ENCODE data around the gene SLC18A3. TPM values are rescaled to one million over a fixed set of nuclear protein-coding genes. Genes with fewer than 3 reads are reported as not detected.

The SLC18A3 gene
- total and polyA plus RNA-seq, 5 donors from 2014 or later: not detected

DNA sequence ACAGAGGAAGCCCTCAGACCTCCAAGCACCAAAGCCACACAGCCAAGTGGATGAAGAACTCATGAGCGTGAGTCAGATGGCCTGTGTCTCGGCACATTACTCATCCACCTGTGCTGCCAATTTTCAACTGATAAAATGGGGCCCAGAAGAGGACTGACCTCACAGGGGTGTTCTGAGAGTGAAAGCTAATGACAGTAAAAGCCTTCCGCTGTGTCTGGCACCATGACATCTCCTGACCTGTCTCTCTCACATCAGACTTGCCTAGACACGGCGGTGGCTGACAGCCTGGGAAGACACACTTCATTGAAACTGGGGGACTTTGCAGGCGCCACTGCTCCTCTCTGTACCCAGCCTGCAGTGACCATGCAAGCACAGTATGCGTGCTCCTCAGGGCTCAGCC, 8.3 kb upstream of the SLC18A3 start:
- no peak for DNase-seq
- Histone ChIP-seq H3K9me3 (ENCODE audit: control insufficient read depth in 2 of 2, low read length in 2 of 2) (no peaks in the 10 kb centered on the region), H3K4me3 (ENCODE audit: low read depth, low read length) (no peak overlapping the region), H3K27me3 (ENCODE audit: control insufficient read depth, insufficient read depth, low read length) (no peaks in the 10 kb centered on the region), H3K36me3 (ENCODE audit: control insufficient read depth, insufficient read depth, low read length) (no peaks in the 10 kb centered on the region), H3K27ac (ENCODE audit: insufficient read depth, low read length, poor library complexity, severe bottlenecking) (no peak overlapping the region), H3K4me1 (ENCODE audit: control insufficient read depth, insufficient read depth, low read length, poor library complexity, severe bottlenecking) (no peaks in the 10 kb centered on the region)
- H3K36me3 Mint-ChIP-seq: no peaks in the 10 kb centered on the region
- ATAC-seq (ENCODE audit: low read depth in 2 of 2): no peak
- H3K27ac Mint-ChIP-seq: no peak overlapping the region
- H3K4me3 Mint-ChIP-seq: no peak overlapping the region
- H3K9me3 Mint-ChIP-seq: peaks cover 0 to 4% (median 2%) of the 10 kb centered on the region in 7 donors
- H3K4me1 Mint-ChIP-seq: peaks cover 0 to 8% (median 2%) of the 10 kb centered on the region in 4 donors
- peaks cover 39% of the 10 kb centered on the region for H3K27me3 Mint-ChIP-seq

DNA sequence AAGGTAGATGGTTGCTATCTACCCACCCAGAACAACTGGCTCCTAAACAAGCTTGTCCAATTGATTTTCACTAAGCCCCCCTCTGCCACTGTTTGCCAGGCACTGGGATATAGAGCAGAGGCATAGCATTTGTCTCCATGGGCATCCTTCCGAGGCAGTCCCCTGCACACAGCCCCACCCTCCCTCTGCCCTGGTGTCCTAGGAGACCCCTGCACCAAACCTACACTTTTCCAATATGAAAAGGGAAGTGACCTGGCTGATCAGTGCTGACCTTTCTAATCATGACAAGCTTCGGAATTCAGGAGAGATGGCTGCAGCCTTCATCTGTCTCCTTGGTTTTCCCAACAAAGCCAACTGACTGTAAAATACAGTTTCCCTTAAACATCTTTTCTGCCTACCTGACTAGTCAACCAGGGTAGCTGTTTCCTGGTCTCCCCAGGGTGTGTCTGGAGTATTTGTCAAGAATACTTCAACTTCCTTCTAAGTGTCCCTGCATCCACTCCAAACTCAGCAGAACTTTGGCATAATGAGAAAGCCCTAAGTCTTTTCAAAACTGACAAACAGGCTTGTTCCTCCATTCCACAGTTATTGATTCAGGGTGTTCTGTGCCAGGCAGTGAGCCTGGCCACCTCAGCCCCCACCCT, 7.6 kb upstream of the SLC18A3 start:
- DNase-seq (no peak), ATAC-seq (ENCODE audit: low read depth in 2 of 2) (no peak)
- H3K27ac Mint-ChIP-seq: peak overlapping the region in 1 of 3 donors; percentile 63
- no peak overlapping the region for H3K4me3 Mint-ChIP-seq
- H3K36me3 Mint-ChIP-seq: no peaks in the 10 kb centered on the region
- Histone ChIP-seq H3K27ac (ENCODE audit: insufficient read depth, low read length, poor library complexity, severe bottlenecking) (no peak overlapping the region), H3K4me3 (ENCODE audit: low read depth, low read length) (no peak overlapping the region), H3K27me3 (ENCODE audit: control insufficient read depth, insufficient read depth, low read length) (no peaks in the 10 kb centered on the region), H3K36me3 (ENCODE audit: control insufficient read depth, insufficient read depth, low read length) (no peaks in the 10 kb centered on the region), H3K9me3 (ENCODE audit: control insufficient read depth in 2 of 2, low read length in 2 of 2) (no peaks in the 10 kb centered on the region), H3K4me1 (ENCODE audit: control insufficient read depth, insufficient read depth, low read length, poor library complexity, severe bottlenecking) (no peaks in the 10 kb centered on the region)
- H3K9me3 Mint-ChIP-seq: peaks cover 0 to 4% (median 2%) of the 10 kb centered on the region in 7 donors
- peaks cover 45% of the 10 kb centered on the region for H3K27me3 Mint-ChIP-seq
- peaks cover 0 to 9% (median 2%) of the 10 kb centered on the region in 4 donors for H3K4me1 Mint-ChIP-seq

DNA sequence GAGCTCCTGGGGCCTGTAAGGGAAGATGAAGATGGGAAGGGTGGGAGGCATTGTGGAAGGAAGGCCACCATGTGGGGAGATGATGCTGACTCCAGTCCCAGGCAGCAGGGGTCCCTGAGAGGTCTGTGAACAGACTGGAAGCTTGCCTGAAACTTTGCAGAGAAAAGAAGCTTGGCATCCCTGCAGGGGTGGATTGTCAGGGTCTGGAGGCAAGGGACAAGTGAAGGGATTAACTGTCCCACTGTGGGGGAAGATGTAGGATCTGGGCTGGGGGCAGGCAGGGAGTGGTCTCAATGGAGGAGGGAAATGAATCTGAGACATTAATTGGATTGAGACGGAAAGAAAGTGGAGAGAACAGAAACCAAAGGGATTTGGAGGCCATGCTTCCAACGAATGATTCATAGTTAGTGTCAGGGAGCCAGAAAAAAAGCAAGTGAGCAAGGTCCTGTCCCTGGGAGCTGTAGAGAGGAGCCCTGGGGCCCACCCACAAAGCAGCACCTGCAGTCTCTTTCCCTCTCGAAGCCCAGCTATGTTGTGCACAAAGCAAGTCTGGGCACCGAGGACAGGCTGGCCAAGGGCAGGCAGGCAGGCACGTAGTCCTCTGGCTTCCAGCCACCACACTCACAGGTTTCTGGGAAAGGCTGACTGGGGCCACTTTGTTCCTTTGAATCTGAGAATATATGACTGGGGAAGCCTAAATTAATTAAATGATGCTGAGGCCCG, 4.7 kb upstream of the SLC18A3 start:
- peaks cover 5% of the 10 kb centered on the region for H3K27me3 ChIP-seq (ENCODE audit: control insufficient read depth, insufficient read depth, low read length)
- H3K27ac Mint-ChIP-seq: no peak overlapping the region
- H3K9me3 Mint-ChIP-seq: peaks cover 0 to 4% (median 3%) of the 10 kb centered on the region in 7 donors
- H3K36me3 ChIP-seq (ENCODE audit: control insufficient read depth, insufficient read depth, low read length): no peaks in the 10 kb centered on the region
- no peaks in the 10 kb centered on the region for H3K9me3 ChIP-seq (ENCODE audit: control insufficient read depth in 2 of 2, low read length in 2 of 2)
- H3K36me3 Mint-ChIP-seq: no peaks in the 10 kb centered on the region
- DNase-seq (no peak), ATAC-seq (ENCODE audit: low read depth in 2 of 2) (no peak)
- peak overlapping the region in 1 of 4 donors; percentile 49 for H3K4me3 Mint-ChIP-seq
- H3K4me3 ChIP-seq (ENCODE audit: low read depth, low read length): no peak overlapping the region
- no peak overlapping the region for H3K27ac ChIP-seq (ENCODE audit: insufficient read depth, low read length, poor library complexity, severe bottlenecking)
- H3K4me1 Mint-ChIP-seq: peaks cover 0 to 9% (median 3%) of the 10 kb centered on the region in 4 donors
- H3K27me3 Mint-ChIP-seq: peaks cover 56% of the 10 kb centered on the region
- no peaks in the 10 kb centered on the region for H3K4me1 ChIP-seq (ENCODE audit: control insufficient read depth, insufficient read depth, low read length, poor library complexity, severe bottlenecking)

DNA sequence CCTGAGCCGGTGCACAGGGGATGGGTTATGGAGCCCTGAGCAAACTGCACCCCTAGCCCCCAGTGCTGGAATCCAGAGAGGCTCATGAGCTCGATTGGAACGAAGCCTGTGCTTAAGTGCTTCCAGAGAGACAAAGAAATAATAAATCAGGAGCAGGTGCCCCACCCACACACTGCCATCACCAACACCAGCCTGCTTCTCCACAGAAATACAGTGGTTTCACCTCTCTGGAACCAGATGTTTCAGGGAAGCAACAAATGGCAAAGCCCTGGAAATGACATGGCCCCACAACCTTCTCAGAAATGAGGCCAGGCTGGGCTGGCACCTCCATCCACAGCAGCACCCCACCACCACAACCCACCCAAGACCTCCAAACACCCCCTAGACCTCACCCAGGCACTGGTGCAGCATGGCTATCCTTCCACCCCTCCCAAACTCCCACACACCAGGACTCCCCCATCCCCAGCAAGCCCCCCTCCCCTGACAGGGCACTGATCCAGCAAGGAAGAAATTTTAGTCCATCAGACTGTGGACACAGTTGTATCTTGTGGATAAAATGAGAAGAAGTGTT, 4.1 kb upstream of the SLC18A3 start:
- H3K4me3 Mint-ChIP-seq: peak overlapping the region in 1 of 4 donors; percentile 49
- Histone ChIP-seq H3K9me3 (ENCODE audit: control insufficient read depth in 2 of 2, low read length in 2 of 2) (no peaks in the 10 kb centered on the region), H3K4me3 (ENCODE audit: low read depth, low read length) (no peak overlapping the region), H3K27me3 (ENCODE audit: control insufficient read depth, insufficient read depth, low read length) (peaks cover 5% of the 10 kb centered on the region), H3K36me3 (ENCODE audit: control insufficient read depth, insufficient read depth, low read length) (no peaks in the 10 kb centered on the region), H3K4me1 (ENCODE audit: control insufficient read depth, insufficient read depth, low read length, poor library complexity, severe bottlenecking) (no peaks in the 10 kb centered on the region), H3K27ac (ENCODE audit: insufficient read depth, low read length, poor library complexity, severe bottlenecking) (no peak overlapping the region)
- H3K36me3 Mint-ChIP-seq: no peaks in the 10 kb centered on the region
- no peak overlapping the region for H3K27ac Mint-ChIP-seq
- peaks cover 0 to 9% (median 3%) of the 10 kb centered on the region in 4 donors for H3K4me1 Mint-ChIP-seq
- DNase-seq (no peak), ATAC-seq (ENCODE audit: low read depth in 2 of 2) (no peak)
- peaks cover 53% of the 10 kb centered on the region for H3K27me3 Mint-ChIP-seq
- peaks cover 0 to 5% (median 3%) of the 10 kb centered on the region in 7 donors for H3K9me3 Mint-ChIP-seq

DNA sequence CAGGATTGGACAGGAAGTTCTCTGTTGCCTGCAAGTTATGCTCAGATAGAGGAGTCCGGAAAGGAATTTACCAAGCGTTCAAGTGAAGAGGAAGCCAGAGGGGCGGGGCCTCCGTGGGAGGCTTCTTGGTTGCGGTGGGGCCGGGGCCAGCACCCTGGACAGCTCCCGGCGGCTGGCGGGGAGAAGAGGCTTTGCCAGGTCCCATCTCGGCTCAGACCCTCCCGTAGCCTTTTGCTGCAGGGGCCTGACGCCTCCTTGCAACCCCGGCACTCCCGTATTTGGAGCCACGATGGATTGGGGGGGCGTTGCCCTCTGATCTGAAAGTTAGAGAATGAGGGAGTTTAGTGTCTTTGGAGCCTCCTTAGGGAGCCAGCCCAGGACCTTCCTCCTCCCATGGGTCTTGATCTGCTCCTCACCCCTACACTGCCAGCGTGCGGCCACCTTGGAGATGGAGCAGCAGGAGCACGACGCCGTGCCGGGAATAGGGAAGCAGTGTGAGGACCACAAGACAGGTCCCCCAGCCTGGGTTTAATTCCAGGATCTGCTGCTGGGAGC, 3.1 kb upstream of the SLC18A3 start:
- peak overlapping the region in 1 of 3 donors; percentile 74 for H3K27ac Mint-ChIP-seq

DNA sequence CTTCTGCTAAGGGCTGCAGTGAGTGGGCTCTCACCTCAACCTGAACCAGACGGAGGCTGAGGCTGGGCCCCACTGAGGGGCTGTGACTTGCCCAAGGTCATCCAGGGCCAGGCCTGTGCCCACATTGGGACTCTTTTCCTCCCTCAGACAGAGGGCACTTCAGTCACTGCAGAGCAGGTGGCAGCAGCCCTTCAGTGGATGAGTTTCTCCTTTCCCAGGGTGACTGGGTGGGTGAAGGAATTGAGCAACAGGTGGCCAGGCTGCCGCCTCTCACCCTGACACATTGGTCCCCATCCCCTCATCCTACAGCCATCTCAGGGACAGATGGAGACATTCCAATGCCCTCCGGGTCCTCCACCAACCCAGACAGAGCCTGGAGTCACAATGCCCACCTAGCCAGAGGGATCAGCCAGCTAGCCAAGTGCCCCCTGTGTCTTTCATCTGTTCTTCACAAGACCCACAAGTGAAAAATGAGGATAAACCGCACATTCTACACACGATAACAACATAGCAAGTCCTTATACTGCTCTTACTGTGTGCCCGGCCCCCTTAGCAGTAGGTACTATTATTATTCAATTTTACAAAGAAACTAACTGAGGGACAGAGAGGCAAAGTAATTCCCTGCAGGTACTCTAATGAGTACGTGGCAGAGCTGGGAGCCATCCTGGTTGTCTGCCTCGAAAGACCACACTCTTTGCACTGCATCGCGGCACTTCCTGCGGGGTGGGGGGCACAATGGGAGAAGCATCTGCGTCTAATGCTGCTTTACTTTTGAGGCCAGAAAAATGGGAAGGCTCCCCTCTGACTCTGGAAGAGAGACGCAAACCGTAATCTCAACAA, 1.7 kb upstream of the SLC18A3 start:
- Mint-ChIP-seq H3K27me3 (peaks cover 62% of the 10 kb centered on the region), H3K4me1 (peaks cover 0 to 12% (median 5%) of the 10 kb centered on the region in 4 donors), H3K36me3 (no peaks in the 10 kb centered on the region), H3K27ac (no peak overlapping the region), H3K4me3 (no peak overlapping the region), H3K9me3 (peaks cover 0 to 12% (median 4%) of the 10 kb centered on the region in 7 donors)
- H3K4me1 ChIP-seq (ENCODE audit: control insufficient read depth, insufficient read depth, low read length, poor library complexity, severe bottlenecking): no peaks in the 10 kb centered on the region
- no peaks in the 10 kb centered on the region for H3K9me3 ChIP-seq (ENCODE audit: control insufficient read depth in 2 of 2, low read length in 2 of 2)
- H3K27ac ChIP-seq (ENCODE audit: insufficient read depth, low read length, poor library complexity, severe bottlenecking): no peak overlapping the region
- DNase-seq (no peak), ATAC-seq (ENCODE audit: low read depth in 2 of 2) (no peak)
- no peak overlapping the region for H3K4me3 ChIP-seq (ENCODE audit: low read depth, low read length)
- H3K27me3 ChIP-seq (ENCODE audit: control insufficient read depth, insufficient read depth, low read length): peaks cover 8% of the 10 kb centered on the region
- H3K36me3 ChIP-seq (ENCODE audit: control insufficient read depth, insufficient read depth, low read length): no peaks in the 10 kb centered on the region

More for the DNA sequence above, 3.1 kb upstream of the SLC18A3 start:
- H3K4me1 ChIP-seq (ENCODE audit: control insufficient read depth, insufficient read depth, low read length, poor library complexity, severe bottlenecking): no peaks in the 10 kb centered on the region
- H3K36me3 Mint-ChIP-seq: no peaks in the 10 kb centered on the region
- no peak overlapping the region for H3K4me3 ChIP-seq (ENCODE audit: low read depth, low read length)
- no peaks in the 10 kb centered on the region for H3K36me3 ChIP-seq (ENCODE audit: control insufficient read depth, insufficient read depth, low read length)
- ATAC-seq (ENCODE audit: low read depth in 2 of 2) (peak; percentile 45 to 58), DNase-seq (peak; percentile 20 to 76 (median 55))
- no peak overlapping the region for H3K4me3 Mint-ChIP-seq
- H3K9me3 ChIP-seq (ENCODE audit: control insufficient read depth in 2 of 2, low read length in 2 of 2): no peaks in the 10 kb centered on the region
- H3K27ac ChIP-seq (ENCODE audit: insufficient read depth, low read length, poor library complexity, severe bottlenecking): no peak overlapping the region
- peaks cover 0 to 8% (median 4%) of the 10 kb centered on the region in 7 donors for H3K9me3 Mint-ChIP-seq
- H3K27me3 ChIP-seq (ENCODE audit: control insufficient read depth, insufficient read depth, low read length): peaks cover 5% of the 10 kb centered on the region
- peaks cover 0 to 9% (median 5%) of the 10 kb centered on the region in 4 donors for H3K4me1 Mint-ChIP-seq
- peaks cover 57% of the 10 kb centered on the region for H3K27me3 Mint-ChIP-seq

DNA sequence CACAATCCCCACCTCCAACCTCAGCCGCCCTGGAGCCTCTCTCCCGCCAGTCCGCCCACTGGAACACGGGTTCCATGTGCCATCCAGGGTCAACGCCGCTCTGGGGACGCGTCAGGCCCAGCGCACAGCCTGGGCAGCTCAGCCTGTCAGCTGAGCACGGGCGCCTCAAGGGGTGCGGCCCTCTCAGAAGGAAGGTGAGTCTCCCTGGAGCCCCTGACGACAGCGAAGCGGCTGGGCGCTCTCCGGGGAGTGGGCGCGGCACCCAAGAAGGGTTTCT, 1.2 kb upstream of the SLC18A3 start:
- Mint-ChIP-seq H3K27ac (no peak overlapping the region), H3K36me3 (no peaks in the 10 kb centered on the region), H3K27me3 (peaks cover 68% of the 10 kb centered on the region), H3K4me1 (peaks cover 0 to 12% (median 5%) of the 10 kb centered on the region in 4 donors), H3K9me3 (peaks cover 0 to 12% (median 4%) of the 10 kb centered on the region in 7 donors), H3K4me3 (no peak overlapping the region)
- DNase-seq: no peak
- Histone ChIP-seq H3K27me3 (ENCODE audit: control insufficient read depth, insufficient read depth, low read length) (peaks cover 11% of the 10 kb centered on the region), H3K4me1 (ENCODE audit: control insufficient read depth, insufficient read depth, low read length, poor library complexity, severe bottlenecking) (no peaks in the 10 kb centered on the region), H3K9me3 (ENCODE audit: control insufficient read depth in 2 of 2, low read length in 2 of 2) (no peaks in the 10 kb centered on the region), H3K4me3 (ENCODE audit: low read depth, low read length) (no peak overlapping the region), H3K36me3 (ENCODE audit: control insufficient read depth, insufficient read depth, low read length) (no peaks in the 10 kb centered on the region), H3K27ac (ENCODE audit: insufficient read depth, low read length, poor library complexity, severe bottlenecking) (no peak overlapping the region)
- no peak for ATAC-seq (ENCODE audit: low read depth in 2 of 2)

Measured in CD4-positive, CD25-positive, alpha-beta regulatory T cell (primary cell).